AG04450 (cell line): Measurements from ENCODE around the gene LIN28B. TPM values are rescaled to one million over a fixed set of nuclear protein-coding genes. Genes with fewer than 3 reads are reported as not detected.

Source experiments
- CTCF ChIA-PET: fragments of 300-600, 350-600 bp; formaldehyde crosslinking; extraction: SDS; loops from one replicate; lab custom pipeline; 2022; ENCODE audit warnings: antibody characterized with exemption, inconsistent platforms; lab: Charles Lee
- POLR2A ChIA-PET: fragments of 350-600 bp; formaldehyde crosslinking; extraction: SDS; loops from one replicate; lab custom pipeline; 2021; ENCODE audit warnings: antibody characterized with exemption, inconsistent platforms; lab: Yijun Ruan, JAX
- DNase-seq: peaks from one replicate; pipeline ENCODE4 v3.0.0-alpha.2; 2011; ENCODE audit warnings: low read depth, low spot score
- H3K27ac ChIP-seq: one replicate; pipeline ENCODE4 v1.5.1; 2012; ENCODE audit warnings: low read depth, low read length, control low read depth
- H3K27me3 ChIP-seq: one replicate; pipeline ENCODE4 v1.6.0; 2012; ENCODE audit warnings: low read length; ENCODE audit not compliant: control insufficient read depth, insufficient read depth
- H3K4me3 ChIP-seq: 2 replicates; pipeline ENCODE4 v1.5.1; 2011; ENCODE audit warnings: mild to moderate bottlenecking, low read depth, low read length, control low read depth
- H3K9me3 ChIP-seq: 2 replicates; pipeline ENCODE4 v1.5.1; 2012; ENCODE audit warnings: low read length; ENCODE audit not compliant: control insufficient read depth, insufficient read depth
- CTCF ChIP-seq: IDR thresholded peaks from 2 replicates; pipeline ENCODE4 v1.5.1; 2011; ENCODE audit warnings: low read depth, low read length, control low read depth, inconsistent platforms
- polyA plus RNA-seq: library from polyadenylated mRNA; depleted of rRNA; stranded (reverse); fragments of >200 nt; gene quantifications from 2 replicates; pipeline ENCODE4 v1.2.3, GENCODE V29; 2011

LIN28B gene
- polyA plus RNA-seq, 1 experiment: not detected

- Histone ChIP-seq H3K27me3 (peaks cover 4% of the 10 kb centered on the region), H3K4me3 (no peak overlapping the region), H3K9me3 (no peaks in the 10 kb centered on the region), H3K27ac (no peak overlapping the region)
- ChIA-PET POLR2A (no interaction called here), CTCF (no interaction called here)
- DNase-seq: no peak
- no peak for TF ChIP-seq CTCF
Observed at GRCh38 chr6:105051941-105052471, 95.1 kb downstream of the LIN28B start.

GRCh38 chr6:105056646-105057045, 99.7 kb downstream of the LIN28B start:
- Histone ChIP-seq H3K27ac (no peak overlapping the region), H3K9me3 (no peaks in the 10 kb centered on the region), H3K4me3 (no peak overlapping the region), H3K27me3 (peaks cover 4% of the 10 kb centered on the region)
- no peak for DNase-seq
- no peak for TF ChIP-seq CTCF
- ChIA-PET CTCF (no interaction called here), POLR2A (no interaction called here)

GRCh38 chr6:105057160-105057559, 100.3 kb downstream of the LIN28B start:
- no peak overlapping the region for H3K27ac ChIP-seq
- H3K4me3 ChIP-seq: no peak overlapping the region
- DNase-seq: no peak
- no peaks in the 10 kb centered on the region for H3K9me3 ChIP-seq
- no peak for TF ChIP-seq CTCF
- CTCF ChIA-PET: no interaction called here
- peaks cover 4% of the 10 kb centered on the region for H3K27me3 ChIP-seq
- POLR2A ChIA-PET: no interaction called here

GRCh38 chr6:105058316-105058715, 101.4 kb downstream of the LIN28B start:
- Histone ChIP-seq H3K9me3 (no peaks in the 10 kb centered on the region), H3K4me3 (no peak overlapping the region), H3K27ac (no peak overlapping the region), H3K27me3 (peaks cover 4% of the 10 kb centered on the region)
- CTCF ChIA-PET: no interaction called here
- POLR2A ChIA-PET: no interaction called here
- no peak for TF ChIP-seq CTCF
- DNase-seq: no peak

- POLR2A ChIA-PET: no interaction called here
- CTCF ChIA-PET: interaction anchor here (0.7 kb wide), 1 partner anchor 33 kb away, joined by 6 read pairs; no protein-coding TSS in a partner anchor
- H3K27ac ChIP-seq: no peak overlapping the region
- no peak for DNase-seq
- no peak for TF ChIP-seq CTCF
- H3K4me3 ChIP-seq: no peak overlapping the region
- no peaks in the 10 kb centered on the region for H3K9me3 ChIP-seq
- peaks cover 4% of the 10 kb centered on the region for H3K27me3 ChIP-seq
Observed at GRCh38 chr6:105058846-105059245, 101.9 kb downstream of the LIN28B start.
